Stimulated activated CD4-positive, alpha-beta T cell treated with anti-CD3 and anti-CD28 coated beads, Interleukin-12 subunit alpha, Interleukin-12 subunit beta, amount 100 ng/mL, for 4 hours (primary cell): ENCODE data around the gene GLP2R.
"Not testable (repeated sequence)": the region's sequence is repeated elsewhere in the genome, so short reads cannot be mapped to it uniquely, and the experiment has no call there.

ENCODE experiments used
- DNase-seq: peaks from one replicate; pipeline ENCODE4 v3.0.0-alpha.2; 2020

The GLP2R gene

DNA sequence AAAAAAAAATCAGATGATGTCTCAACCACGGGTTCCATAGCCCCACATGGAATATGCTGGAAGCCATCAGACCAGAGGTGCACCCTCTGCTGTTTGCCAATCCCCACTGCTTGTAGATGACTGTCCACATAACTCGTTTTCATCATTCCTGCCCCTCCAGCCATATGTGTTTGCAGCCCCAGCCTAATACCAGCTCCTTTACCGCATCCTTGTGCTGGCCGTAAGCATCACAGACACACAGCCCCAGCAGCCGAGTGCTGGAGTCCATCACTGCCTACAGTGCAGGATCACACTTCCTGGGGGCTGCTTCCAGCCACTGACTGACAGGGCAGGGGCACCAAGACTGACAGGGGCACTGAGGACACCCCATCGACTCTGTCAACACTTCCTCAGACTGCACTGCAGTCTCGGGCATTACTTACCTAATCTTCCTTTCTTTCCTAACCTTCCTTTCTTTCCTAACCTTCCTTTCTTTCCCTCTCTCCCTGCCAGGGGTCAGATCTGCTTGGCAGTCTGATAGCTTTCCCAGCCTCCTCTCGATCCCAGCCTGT, 74.4 kb downstream of the GLP2R start:
- DNase-seq: no peak

DNA sequence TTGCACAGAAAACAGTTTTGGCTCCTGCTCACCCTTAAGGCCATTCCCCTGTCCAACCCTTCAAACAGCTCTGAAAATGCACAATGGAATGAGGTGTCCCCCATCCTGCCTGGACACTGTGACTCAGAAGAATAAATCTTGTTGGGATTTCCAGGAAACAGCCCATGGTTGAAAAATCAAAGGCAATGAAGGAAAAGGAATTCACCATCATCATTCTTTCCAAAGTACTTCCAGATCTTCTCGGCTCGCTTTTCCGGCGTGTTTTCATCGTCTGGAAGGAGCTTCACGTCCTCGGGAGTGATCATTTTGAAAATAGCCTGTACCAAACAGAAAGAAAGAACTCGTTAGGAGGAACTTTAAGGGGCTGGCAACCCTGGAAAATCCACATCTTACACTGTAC, 75.1 kb downstream of the GLP2R start:
- no peak for DNase-seq

DNA sequence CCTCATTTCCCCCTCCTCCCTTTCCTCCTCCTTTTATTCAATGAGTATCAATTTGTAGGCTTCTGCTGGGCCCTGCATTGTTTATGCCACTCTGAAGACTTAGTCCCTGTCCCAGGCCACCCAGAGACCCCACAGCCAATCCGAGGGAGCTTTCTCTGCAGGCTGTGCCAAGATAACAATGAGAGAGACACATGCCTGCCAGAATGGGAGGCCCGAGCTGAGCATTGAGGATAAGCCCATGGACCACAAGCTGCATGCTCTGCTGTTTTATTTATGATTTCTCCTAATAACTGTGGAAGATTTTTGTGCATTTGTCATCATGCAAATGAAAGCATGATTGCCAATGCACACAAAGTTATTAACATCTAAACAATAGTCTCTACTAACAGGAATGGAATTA, 76.4 kb downstream of the GLP2R start:
- DNase-seq: no peak

DNA sequence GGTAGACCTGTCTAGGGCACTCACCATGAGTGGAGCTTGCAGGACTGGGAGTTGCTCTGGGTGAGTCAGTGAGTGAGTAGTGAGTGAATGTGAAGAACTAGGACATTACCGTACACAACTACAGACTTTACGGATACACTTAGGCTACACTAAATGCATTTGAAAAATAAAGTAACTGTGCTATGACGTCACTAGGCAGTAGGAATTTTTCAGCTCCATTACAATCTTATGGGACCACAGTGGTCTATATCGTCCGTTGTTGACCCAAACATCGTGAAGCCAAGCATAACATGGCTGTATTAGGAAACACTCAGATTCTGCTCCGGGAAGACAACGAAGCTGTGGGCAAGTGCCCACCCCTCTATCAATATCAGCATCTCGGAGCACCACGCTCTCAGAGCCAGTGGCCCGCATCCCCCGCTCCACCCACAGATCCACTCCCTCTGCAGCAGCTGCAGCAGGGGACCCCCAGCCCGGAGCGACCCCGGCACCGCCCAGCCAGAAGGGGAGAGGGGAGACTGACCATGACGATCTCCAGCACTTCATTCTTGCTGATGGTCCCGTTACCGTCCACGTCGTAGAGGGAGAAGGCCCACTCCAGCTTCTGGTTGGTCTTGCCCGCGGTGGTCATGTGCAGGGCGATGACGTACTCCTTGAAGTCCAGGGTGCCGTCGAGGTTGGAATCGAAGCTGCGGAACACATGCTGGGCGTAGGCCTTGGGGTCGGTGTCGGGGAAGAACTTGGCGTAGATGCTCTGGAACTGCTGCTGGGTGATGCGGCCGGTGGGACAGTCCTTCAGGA, 78.8 kb downstream of the GLP2R start:
- DNase-seq: no peak

DNA sequence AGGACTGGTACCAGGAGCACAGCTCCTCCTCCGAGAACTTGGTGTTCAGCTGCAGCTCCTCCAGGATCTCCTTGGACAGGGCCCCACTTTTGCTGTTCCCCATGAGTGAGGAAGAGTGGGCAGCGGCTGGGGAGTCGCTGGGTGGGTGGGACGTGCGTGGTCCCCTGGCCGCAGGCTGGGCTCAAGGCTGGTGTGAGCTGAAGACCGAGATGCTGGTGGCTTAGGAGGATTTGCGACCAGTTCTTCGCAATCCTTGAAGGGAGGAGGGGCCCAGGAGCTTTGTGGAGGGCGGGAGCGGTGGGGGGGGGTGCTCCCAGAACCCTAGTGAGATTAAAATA, 79.3 kb downstream of the GLP2R start, which contains the start of gene RCVRN:
Gene RCVRN, minus strand, starts transcription at position 194 of the 338 bp plus-strand sequence. Its CDS starts 91 bp downstream, at position 103.
- no peak for DNase-seq

DNA sequence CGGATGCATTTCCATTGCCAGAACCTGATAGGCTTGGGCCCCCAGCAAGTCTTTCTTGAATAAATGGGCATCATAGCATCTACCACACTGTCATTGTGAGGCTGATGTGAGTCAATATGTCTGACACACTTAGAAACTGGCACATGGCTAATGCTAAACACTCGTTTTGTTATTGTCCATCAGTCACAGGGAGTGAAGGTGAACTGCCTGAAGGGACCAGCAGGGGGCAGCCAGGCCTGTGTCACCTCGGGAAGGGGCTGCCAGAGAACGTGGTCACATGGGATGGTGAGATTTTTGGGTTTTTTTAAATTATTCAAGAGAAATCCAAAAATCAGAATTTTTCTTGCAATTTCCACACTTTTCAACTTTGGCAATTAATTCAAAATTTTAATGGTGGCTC, 80.2 kb downstream of the GLP2R start:
- no peak for DNase-seq

DNA sequence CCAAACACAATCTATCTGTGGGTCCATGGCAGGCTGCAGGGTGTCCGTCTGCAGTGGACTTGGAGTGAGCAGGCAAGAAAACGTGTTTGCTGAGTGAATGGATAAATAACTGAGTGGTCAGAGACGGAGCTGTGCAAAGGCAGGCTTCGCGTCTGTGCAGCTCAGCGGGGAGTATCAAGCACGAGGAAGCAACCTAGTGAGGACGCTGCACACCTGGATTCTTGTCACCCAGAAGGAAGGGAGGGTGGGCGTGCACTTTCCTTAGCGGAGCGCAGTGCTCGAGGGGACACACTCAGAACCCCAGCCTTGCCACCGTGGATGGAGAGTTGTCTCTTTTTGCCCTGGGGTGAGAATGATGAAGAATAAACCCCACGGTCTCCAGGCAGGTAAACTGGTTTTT, 80.9 kb downstream of the GLP2R start:
- DNase-seq: no peak

DNA sequence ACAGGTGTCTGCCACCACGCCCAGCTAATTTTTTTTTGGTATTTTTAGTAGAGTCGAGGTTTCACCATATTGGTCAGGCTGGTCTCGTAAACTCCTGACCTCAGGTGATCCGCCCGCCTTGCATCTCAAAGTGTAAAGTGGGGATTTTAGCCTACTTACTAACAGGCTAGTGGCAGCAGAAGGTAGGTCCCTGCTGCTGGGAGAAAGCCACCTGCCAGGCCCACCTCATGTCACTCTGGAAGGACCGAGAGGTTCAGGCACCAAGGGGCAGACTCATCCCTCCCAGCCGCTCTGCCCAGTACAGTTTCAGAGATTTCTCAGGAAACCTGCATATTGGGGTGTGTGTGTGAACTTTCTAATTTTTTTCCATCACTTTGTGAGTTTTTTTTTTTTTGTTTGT, 81.4 kb downstream of the GLP2R start:
- DNase-seq: no peak

DNA sequence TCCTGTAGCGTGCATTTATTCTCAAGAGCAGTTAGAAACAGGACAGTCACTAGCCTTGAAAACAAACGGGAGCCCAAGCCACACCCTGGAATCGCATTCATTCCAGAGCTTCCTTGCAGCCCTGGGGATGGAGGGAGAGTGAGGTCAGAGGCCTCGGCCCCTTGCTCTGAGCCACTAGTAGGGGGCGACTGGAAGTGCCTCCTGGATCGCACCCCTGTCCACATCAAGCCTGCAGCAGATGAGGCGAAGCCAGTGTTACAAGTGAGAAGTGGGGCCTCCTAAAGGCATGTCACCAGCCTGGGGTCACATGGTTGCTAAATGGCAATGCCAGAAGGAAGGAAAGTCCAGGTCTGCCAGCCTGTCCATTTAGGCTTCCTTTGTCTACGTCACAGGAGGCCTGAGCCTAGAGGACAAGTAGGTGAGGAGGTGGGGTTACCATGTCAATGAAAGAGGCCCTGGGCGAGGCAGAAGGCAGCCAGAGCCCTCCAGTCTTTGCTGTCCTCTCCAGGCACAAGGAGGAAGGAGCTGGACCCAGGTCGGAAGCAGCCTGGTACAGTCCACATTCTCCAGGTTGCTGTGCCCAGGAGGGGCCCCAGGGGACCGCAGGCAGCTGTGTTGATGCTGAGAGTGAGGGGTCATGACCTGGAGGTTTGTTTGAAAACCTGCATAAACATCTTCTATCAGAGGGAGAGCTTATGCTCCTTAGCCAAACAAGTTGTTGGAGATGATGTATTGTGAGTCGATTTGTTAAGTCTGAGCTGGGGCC, 82.3 kb downstream of the GLP2R start:
- no peak for DNase-seq

DNA sequence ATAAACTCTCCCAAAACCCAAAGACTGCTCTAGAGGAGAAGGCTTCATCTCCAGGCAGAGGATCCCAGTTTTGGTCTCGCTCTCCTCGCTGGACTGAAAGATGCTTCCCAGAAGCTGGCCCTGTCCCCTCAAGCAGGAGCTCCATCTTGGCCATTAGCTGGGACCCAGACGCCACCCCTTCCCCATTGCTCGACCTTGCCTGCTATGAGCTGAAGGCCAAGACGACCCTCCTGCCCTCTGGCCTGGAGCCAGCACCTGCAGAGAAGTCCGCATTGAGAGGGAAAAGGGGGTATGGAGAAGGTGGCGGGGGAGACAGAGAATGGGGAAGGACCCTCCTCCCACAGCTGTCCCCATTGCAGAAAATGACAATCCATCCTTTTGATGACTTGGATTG, 82.9 kb downstream of the GLP2R start:
- DNase-seq: no peak

DNA sequence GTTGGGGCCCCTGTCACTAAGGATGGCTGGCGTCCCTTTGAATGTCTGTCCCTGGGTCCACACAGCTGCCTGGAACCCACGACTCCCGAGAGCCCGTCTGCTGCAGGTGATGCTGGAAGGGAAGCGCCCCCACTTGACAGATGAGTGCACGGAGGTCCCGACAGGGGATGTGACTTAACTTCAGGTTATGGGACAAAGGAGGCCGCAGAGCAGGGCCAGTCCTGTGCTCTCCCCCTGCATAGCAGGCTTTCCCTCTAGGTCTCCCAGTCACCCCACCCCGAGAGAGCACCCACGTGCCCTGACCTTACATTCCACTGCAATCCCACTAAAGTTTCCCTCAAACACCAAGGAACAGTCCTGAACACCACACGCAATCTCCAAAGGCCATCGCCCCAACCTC, 85.4 kb downstream of the GLP2R start:
- DNase-seq: no peak

DNA sequence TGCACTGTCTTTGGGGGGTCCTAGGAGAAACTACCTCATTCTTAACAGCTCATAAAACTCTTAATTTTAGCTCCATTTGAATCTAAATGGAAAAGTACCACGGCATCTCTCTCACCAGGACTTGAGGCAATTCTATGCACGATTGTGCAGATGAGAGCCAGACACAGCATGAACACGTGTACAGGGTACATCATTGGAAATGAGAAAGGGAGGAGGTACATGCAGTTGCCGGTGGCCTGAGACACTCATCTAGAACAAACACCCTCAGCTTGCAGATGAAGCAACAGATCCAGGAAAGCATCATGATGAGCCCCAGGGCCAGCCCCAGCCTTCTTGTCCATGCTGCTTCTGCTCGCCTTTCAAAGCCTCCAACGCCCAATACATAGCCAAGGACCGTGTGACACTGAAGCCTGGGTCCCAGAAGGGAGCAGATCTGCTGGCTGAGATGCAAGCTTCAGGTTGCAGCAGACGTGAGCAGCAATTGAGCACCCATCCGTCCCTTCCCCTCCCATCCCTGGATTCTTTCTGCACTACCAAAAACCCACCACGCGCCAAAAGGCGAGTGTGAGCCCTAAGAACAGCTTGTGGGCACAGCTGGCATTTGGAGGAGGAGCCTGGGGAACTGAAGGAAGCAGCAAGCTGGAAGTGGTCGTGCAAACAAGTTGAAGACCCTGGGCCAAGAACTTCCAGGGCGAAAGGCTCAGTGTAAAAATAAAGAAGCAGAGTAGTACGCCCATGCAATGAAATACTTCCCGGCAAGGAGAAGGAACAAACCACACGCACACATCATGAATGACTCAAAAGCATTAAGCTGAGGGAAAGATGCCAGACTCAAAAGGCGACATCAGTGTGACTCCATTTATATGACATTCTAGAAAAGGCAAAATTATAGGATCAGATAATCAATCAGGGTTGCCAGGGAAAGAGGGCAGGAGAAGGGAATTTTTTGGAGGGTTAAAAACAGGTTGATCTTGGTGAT, 86.7 kb downstream of the GLP2R start:
- DNase-seq: no peak

DNA sequence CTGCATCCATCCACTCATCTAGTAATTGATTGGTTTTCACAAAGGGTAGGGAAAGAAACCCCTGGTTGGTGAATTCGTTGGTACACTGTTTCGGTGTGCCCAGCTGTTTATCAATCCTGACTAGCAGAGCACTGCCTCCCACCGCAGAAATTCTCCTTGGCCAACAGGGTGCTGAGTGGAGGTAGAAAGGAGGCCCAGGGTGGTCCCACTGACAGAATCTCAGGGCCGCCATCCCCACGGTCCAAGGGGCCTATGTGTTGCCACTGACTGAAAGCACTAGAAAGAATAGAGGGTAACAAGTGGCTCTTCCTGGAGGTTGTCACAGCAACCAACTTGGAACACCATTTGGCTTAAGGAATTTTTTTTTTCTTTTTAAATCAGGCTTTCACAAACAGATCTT, 87.8 kb downstream of the GLP2R start:
- DNase-seq: no peak

DNA sequence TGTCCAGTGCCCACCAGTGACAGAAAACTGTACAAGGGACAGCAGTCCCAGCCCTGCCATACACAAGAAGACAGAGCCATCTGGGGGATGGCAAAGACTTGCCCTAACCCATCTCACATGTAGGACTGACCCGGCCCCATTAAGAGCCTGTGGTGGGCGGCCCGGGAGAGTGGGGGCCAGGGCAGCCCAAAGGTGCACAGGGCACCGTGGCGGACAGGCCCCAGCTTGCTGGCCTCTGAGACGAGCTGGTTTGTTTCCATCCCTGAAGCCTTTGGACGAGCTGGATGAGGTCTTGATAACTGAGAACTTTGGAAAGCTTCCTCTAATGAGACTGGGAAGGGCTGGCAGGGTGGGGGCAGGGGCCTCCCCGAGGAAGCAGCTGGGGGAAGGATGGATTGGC, 90.4 kb downstream of the GLP2R start:
- DNase-seq: no peak

DNA sequence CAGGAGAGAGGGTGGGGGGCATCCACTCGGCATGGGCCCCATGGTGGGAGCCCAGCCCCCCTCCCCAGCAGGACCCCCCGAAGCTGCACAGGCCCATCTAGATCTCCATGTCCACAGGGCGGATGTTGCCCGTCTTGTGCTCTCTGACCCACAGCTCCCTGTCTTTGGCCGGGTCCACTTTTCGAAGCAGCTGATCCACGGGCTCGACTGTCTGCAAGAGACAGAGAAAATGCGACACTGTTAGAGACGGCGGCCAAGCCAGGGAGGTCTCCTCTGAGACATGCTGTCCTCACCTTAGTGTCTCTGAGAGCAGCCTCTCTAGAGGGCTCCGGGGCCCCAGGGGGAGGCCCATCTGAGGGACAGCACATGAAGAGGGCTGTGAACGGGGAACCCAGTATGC, 91.4 kb downstream of the GLP2R start:
- DNase-seq: no peak

DNA sequence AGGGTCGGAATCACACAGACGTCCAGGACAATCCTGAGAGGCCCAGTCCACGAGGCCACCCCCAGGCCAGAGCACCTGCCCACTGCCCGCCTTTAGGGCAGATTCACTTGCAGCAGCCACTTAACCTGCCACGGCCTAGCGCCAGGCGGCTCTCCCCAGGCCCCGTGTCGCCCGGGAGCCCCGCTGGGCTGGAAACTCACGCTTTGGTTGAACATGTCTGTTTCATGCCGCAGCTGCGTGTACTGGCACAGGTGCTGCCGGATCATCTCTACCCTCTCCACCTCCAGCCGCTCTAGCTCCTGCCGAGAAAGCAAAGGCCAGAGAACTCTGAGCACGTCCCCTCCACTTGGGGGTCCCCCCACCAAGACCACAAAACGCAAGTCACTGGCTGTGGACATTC, 92.1 kb downstream of the GLP2R start:
- no peak for DNase-seq

DNA sequence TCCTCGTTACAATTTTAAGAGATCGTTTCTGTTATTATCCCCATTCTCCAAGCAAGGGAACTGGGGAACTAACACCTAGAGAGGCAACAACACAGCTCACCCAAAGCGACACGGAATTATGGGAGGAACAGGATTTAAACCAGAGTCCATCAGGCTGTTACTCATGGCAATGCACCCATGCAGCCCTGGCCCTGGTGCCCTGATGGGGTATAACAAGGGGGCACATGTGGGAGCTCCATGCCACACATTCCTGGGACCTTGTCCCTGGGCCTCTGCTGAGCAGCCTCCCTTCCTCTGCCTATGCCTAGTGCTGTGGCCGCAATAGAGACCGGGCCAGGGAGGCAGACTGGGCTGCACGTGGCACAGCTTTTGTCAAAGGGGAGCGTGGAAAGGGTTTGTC, 92.6 kb downstream of the GLP2R start:
- DNase-seq: no peak

DNA sequence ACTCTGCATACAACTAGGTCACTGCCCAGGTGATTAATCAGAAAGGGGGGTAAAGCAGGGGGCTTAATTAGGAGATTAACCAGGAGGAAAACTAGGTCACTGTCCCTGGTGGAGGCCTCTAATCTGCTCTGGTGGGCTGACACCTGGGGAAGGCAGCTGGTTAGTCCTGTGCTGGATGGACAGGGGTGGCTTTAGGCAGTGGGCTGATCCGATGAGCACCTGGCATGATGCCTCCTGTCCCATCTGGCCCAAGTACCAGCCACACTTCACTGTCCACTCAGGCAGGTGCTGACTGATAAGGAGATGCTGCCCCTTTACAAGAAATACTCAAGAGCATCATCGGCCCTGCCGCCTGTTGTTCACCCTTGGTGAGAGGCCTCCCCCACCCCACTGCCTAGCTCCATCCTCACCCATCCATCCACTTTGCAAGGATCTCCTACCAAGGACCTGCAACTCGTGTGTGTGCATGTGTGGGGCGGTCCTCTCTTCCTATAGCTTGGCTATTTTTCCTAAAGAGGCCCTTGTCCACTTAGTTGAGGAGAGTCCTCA, 93.2 kb downstream of the GLP2R start:
- DNase-seq: no peak

DNA sequence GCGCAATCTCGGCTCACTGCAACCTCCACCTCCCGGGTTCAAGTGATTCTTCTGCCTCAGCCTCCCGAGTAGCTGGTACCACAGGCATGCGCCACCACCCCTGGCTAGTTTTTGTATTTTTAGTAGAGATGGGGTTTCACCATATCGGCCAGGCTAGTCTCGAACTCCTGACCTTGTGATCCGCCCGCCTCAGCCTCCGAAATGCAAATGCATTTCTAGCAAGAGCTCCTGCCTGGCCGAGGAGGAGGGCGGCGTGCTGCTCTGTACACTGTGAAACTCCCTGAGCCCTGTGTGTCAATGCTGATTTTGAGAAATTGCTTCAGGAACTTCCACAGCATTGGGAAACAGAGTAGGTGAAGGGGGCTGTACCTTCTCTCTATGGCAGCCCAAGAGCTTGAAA, 95.5 kb downstream of the GLP2R start:
- DNase-seq: not testable (repeated sequence)

DNA sequence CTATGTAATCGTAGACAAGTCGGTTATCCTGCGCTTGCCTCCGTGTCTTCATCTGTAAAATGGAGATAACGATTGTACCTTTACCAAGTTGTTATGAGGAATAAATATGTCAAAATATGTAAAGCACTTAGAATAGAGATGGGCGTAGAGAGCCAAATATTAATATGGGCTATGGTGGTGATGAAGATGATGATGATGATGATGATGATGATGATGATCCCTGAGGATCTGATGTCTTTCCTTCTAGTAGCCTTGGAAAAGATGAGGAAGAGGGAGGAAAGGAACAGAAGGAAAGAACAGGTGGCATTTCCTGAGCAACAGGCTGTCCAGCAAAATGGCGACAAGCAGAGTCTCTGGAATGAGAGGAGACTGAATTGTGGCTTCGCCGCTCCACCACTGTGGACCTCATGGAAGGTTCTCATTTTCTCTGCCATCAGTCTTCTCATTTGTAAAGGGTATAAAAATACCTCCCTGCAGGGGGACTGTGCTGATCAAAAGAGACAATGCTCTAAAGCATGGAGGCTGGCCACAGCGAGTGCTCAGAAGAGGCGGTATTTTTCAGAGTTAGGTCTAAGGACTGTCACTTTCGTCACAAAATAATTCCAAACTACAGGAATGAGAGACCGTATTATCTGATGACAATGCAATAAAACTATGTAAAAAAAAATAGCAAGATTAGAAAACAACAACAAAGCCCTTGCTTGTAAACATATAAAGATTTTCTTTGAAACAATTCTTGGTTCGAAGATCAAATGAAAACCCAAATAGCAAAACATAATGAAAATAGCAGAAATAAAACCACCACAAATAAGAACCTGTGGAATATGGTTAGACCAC, 96.5 kb downstream of the GLP2R start:
- DNase-seq: no peak

DNA sequence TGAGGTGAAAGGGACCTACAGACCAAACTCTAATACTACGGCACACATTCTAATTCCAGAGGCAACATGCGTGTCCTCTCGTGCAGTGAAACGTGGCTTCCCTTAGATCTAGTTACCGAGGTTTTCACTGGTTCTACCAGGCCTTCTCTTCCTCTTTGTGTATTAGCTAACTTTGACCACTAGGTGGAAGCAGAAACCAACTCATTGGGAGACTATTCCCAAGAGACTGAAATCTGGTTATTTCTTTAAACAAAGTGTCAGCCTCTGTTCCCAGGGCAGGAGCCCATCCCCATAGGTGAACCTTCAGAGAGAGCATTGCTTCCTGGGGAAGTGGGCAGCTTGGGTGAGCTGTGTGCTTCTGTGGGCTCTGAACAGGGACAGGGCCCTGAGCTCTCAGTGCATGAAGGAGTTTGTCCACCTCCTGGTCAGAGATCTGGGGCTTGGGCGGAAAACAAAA, 99.0 kb downstream of the GLP2R start:
- no peak for DNase-seq

DNA sequence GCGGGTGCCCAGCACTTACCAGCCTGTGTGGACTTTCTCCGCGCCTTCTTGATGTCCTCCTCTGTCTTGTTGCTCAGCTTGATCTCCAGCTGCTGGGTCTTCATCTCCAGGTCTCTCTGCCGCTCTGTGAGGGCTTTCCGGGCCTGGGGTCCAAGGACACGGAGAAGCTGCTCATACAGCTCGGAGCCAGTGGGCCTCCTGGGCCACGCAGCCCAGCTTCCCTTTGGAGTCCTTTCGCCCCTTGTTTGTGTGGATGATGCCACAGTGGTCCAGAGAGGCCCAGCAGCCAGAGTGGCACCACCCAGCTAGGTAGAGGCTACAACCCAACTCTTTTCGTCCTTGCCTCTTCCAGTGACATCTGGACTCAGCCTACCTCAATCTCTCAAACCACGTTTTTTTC, 99.7 kb downstream of the GLP2R start:
- no peak for DNase-seq
